Measurements from ENCODE around the gene FYTTD1. TPM values are rescaled to one million over a fixed set of nuclear protein-coding genes. Genes with fewer than 3 reads are reported as not detected.

The FYTTD1 gene
- total RNA-seq, 4 donors from 2014 or later = 34.2 to 46.2 (median 40.3) TPM

DNA sequence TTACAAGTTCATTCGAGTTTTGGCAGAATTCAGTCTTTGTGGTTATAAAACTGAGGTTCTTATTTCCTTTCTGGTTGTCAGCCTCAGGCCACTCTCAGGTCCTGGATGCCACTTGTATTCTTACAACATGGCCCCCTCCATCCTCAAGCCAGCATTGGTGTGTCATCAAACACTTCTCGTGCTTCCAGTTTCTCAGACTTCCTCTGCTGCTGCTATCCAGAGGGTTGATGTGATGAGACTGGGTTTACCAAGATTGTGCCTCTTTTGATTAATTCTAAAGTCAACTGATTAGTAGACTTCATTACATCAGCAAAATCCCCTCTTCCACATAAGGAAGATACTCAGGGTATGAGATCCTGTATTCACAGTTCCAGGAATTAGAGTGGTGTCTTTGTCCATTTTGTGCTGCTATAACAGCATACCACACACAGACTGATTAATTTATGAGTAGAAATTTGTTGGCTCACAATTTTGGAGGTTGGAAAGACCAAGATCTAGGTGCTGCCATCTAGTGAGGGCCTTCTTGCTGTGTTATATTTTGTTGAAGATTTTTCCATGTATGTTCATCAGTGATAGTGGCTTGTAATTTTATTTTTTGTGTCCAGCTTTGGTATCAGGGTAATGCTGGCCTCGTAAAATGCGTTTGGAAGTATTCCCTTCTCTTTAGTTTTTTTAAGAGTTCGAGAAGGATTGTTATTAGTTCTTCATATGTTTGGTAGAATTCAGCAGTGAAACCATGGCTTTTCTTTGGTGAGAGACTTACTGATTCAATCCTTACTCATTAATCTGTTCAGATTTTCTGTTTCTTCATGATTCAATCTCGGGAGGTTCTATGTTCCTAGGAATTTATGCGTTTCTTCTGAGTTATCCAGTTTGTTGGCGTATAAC lies 52.5 kb downstream of the FYTTD1 start:
- WGBS, 2 donors = 67 to 75% methylated on average over 8 of the region's 8 CpGs
- Histone ChIP-seq H3K4me3 (replicated peaks in 1 of 3) (no peak overlapping the region), H3K27ac (no peak overlapping the region), H3K27me3 (no peaks in the 10 kb centered on the region), H3K9me3 (no peaks in the 10 kb centered on the region), H3K36me3 (no peaks in the 10 kb centered on the region), H3K4me1 (peaks cover 0 to 5% of the 10 kb centered on the region in 2 donors)
- no peak for TF ChIP-seq POLR2A (IDR thresholded peaks at IDR 0.05)
- TF ChIP-seq, protein P1, sequence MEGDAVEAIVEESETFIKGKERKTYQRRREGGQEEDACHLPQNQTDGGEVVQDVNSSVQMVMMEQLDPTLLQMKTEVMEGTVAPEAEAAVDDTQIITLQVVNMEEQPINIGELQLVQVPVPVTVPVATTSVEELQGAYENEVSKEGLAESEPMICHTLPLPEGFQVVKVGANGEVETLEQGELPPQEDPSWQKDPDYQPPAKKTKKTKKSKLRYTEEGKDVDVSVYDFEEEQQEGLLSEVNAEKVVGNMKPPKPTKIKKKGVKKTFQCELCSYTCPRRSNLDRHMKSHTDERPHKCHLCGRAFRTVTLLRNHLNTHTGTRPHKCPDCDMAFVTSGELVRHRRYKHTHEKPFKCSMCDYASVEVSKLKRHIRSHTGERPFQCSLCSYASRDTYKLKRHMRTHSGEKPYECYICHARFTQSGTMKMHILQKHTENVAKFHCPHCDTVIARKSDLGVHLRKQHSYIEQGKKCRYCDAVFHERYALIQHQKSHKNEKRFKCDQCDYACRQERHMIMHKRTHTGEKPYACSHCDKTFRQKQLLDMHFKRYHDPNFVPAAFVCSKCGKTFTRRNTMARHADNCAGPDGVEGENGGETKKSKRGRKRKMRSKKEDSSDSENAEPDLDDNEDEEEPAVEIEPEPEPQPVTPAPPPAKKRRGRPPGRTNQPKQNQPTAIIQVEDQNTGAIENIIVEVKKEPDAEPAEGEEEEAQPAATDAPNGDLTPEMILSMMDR (IDR thresholded peaks at IDR 0.05) = peak in 1 of 6 experiments; percentile 29
- intact Hi-C loops (cut with DNase I) = no loop called here
- DNase-seq = no peak

DNA sequence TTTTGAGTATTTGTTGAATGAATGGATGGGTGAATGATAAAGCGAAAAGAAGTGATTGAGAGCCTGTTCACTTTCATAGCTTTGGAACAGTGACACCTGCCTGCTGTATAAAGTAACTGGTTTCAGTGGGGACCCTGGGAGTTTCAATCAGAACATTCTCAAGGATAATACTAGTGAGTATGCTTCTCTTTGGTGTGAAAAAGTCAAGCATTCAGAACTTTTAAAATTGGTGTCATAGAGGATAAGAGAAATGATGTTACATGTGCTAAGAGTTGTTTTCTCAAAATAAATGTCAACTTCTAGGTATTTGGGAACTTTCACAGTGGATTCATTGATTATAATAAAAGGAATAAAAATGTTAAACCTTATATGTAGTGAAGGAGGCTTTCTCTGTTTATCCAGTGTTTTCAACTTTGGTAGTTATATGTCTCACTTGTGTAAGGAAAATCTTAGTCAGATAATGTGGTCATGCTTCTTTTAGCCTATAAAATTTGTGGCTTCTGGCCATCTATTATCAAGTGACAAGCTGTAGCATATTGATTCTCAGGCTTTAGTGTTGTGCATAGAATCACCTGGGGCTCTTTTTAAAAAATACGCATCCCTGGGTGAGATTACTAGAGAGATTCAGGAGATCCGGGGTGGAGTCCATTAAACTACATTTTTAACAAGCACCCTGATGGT lies 53.2 kb downstream of the FYTTD1 start:
- no peak overlapping the region for H3K27ac ChIP-seq
- intact Hi-C loops (cut with DNase I) = no loop called here

DNA sequence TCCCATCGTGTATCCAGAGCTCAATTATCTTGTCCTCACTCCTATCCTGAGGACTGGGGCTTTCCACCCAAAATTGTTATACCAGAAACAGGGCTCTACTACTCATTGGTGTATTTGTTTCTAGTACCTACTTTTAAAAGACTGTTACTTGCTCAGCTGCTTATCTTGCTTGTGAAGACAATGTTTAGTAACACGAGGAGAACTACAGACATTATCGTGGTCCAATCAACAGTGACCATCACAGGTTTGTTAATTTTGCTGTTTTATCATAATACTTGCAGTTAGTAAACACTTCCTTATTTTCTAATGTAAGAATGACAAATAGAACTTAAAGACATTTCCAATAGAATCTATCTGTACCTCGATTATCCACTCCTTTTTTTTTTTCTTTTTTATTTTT lies 54.8 kb downstream of the FYTTD1 start:
- Histone ChIP-seq H3K27me3 (no peaks in the 10 kb centered on the region), H3K36me3 (no peaks in the 10 kb centered on the region), H3K4me3 (replicated peaks in 1 of 3) (no peak overlapping the region), H3K4me1 (peaks cover 5 to 13% of the 10 kb centered on the region in 2 donors), H3K9me3 (no peaks in the 10 kb centered on the region), H3K27ac (no peak overlapping the region)
- TF ChIP-seq POLR2A (IDR thresholded peaks at IDR 0.05) = no peak
- TF ChIP-seq, protein P1 (IDR thresholded peaks at IDR 0.05) = no peak
- no peak for DNase-seq
- WGBS, 2 donors = 92 to 95% methylated on average over 4 of the region's 4 CpGs
- intact Hi-C loops (cut with DNase I) = no loop called here

More for the DNA sequence above, 53.2 kb downstream of the FYTTD1 start:
- no peak for DNase-seq
- TF ChIP-seq, protein P1 (IDR thresholded peaks at IDR 0.05) = no peak
- TF ChIP-seq POLR2A (IDR thresholded peaks at IDR 0.05) = no peak
- H3K9me3 ChIP-seq = no peaks in the 10 kb centered on the region
- H3K36me3 ChIP-seq = no peaks in the 10 kb centered on the region
- no peaks in the 10 kb centered on the region for H3K27me3 ChIP-seq
- H3K4me3 ChIP-seq (replicated peaks in 1 of 3) = no peak overlapping the region
- 93 to 99% methylated on average over 3 of the region's 3 CpGs for WGBS, 2 donors
- peaks cover 0 to 5% of the 10 kb centered on the region in 2 donors for H3K4me1 ChIP-seq

DNA sequence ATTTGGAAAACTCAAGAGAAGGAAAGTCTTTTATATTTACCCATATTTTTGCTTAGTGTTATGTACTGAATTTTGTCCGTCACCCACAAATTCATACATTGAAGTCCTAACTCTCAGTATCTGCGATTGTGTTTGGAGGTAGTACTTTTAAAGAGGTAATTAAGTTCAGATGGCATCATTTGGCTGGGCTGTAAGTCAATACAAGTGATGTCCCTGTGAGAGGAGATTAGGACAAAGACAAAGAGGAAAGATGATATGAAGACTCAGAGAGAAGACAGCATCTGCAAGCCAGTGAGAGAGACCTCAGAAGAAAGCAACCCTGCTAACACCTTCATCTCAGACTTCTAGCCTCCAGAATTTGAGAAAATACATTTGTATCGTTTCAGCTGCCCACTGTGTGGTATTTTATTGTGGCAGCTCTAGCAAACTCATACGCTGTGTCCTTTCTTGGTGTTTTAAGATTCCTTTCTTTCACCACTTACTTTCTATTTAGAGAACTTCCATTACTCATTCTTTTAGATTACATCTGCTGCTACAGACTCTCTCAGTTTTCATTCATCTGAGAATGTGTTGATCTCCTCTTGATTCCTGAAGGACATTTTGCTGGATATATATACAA lies 58.4 kb downstream of the FYTTD1 start:
- WGBS, 2 donors = 87 to 94% methylated on average over 4 of the region's 4 CpGs
- TF ChIP-seq, protein P1 (IDR thresholded peaks at IDR 0.05) = no peak
- no peak for TF ChIP-seq POLR2A (IDR thresholded peaks at IDR 0.05)

More for the DNA sequence above, 58.4 kb downstream of the FYTTD1 start:
- H3K9me3 ChIP-seq = no peaks in the 10 kb centered on the region
- DNase-seq = no peak
- H3K36me3 ChIP-seq = no peaks in the 10 kb centered on the region
- H3K27me3 ChIP-seq = no peaks in the 10 kb centered on the region
- no peak overlapping the region for H3K27ac ChIP-seq
- H3K4me3 ChIP-seq (replicated peaks in 1 of 3) = no peak overlapping the region
- intact Hi-C loops (cut with DNase I) = no loop called here
- peaks cover 9 to 12% of the 10 kb centered on the region in 2 donors for H3K4me1 ChIP-seq

Measured in thyroid gland (tissue), 4 donors.